ENCODE results near the gene VIPR1. TPM values are rescaled to one million over a fixed set of nuclear protein-coding genes. Genes with fewer than 3 reads are reported as not detected.

The VIPR1 gene

DNA sequence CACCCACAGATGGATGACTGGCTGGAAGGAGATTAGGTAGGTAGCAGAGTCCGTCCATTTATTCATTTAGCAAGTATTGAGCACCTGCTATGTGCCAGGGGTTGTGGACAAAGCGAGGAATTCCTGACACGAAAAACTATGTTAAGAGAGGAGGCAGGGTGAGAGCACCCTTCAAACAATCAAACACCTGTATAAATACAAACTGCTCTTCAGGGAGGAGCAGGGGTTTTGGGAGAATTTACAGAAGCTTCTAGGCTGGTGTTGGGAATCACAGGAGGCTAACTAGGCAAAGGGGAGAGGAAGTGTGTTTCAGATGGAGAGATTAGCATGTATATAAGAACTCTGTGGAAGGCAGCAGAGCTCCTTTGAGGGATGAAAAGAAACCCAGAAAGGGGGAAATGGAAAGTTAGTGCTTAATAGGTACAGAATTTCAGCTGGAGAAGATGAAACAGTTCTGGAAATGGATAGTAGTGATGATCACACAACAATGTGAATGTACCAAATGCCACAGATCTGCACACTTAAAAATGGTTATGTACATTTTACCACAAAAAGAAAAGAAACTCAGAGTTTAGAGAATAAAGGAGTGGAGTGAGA, 80.1 kb downstream of the VIPR1 start:
- no peaks in the 10 kb centered on the region for H3K9me3 ChIP-seq (ENCODE audit: control insufficient read depth, low read length)
- H3K27ac ChIP-seq (ENCODE audit: low read length, poor library complexity, severe bottlenecking): no peak overlapping the region
- H2AFZ ChIP-seq (ENCODE audit: low read depth, low read length): peak overlapping the region; percentile 60
- no peak for DNase-seq
- H2BK15ac ChIP-seq (ENCODE audit: low read depth, poor library complexity, severe bottlenecking): no peak overlapping the region
- H3K4ac ChIP-seq (ENCODE audit: low read depth in 1 of 2, low read length in 2 of 2): no peak overlapping the region
- peak overlapping the region; percentile 95 for H3K9ac ChIP-seq (ENCODE audit: low read length)
- no peak overlapping the region for H4K91ac ChIP-seq (ENCODE audit: low read length)
- peak overlapping the region; percentile 98 for H3K4me3 ChIP-seq (ENCODE audit: insufficient read depth in 1 of 2, low read depth in 1 of 2, low read length in 2 of 2)
- no peak overlapping the region for H4K8ac ChIP-seq (ENCODE audit: low read length)
- H2BK5ac ChIP-seq (ENCODE audit: low read depth, low read length, poor library complexity, severe bottlenecking): no peak overlapping the region
- peaks cover 0 to 10% of the 10 kb centered on the region in 2 experiments for H3K36me3 ChIP-seq (ENCODE audit: control insufficient read depth in 1 of 2, insufficient read depth in 2 of 2, low read depth in 1 of 2, low read length in 2 of 2)
- H3K23ac ChIP-seq (ENCODE audit: low read length in 2 of 2): no peak overlapping the region
- no CpG with 5 or more reads among the region's 3 CpGs for WGBS
- H3K14ac ChIP-seq (ENCODE audit: low read length in 2 of 2): no peak overlapping the region
- H2AK5ac ChIP-seq (ENCODE audit: low read length, severe bottlenecking): no peak overlapping the region
- peak overlapping the region; percentile 97 for H3K4me2 ChIP-seq (ENCODE audit: low read length, poor library complexity, severe bottlenecking)
- peaks cover 2% of the 10 kb centered on the region for H3K4me1 ChIP-seq (ENCODE audit: control insufficient read depth, insufficient read depth, low read depth, low read length)
- peak overlapping the region in 1 of 2 experiments; percentile 76 for H2BK12ac ChIP-seq (ENCODE audit: low read length in 2 of 2)
- H2BK120ac ChIP-seq (ENCODE audit: low read depth, low read length): no peak overlapping the region
- peak overlapping the region in 1 of 2 experiments; percentile 37 for H3K18ac ChIP-seq (ENCODE audit: low read depth in 1 of 2, low read length in 2 of 2)
- H3K79me1 ChIP-seq (replicated peaks; ENCODE audit: low read length, poor library complexity, severe bottlenecking): peaks cover 8% of the 10 kb centered on the region
- H3K27me3 ChIP-seq (ENCODE audit: control insufficient read depth in 1 of 2, insufficient read depth in 1 of 2, low read length in 2 of 2): no peaks in the 10 kb centered on the region

Small RNA genes lying within 50 kb of the gene (small RNA-seq; reads per million reads assigned to genes)
- not detected for gene AC092047.1 (ENCODE audit: low read depth)

Measured in mesenchymal stem cell (in vitro differentiated cells and primary cell).